Smooth muscle cell (in vitro differentiated cells): ENCODE results near the gene CDH2. TPM values are rescaled to one million over a fixed set of nuclear protein-coding genes. Genes with fewer than 3 reads are reported as not detected.

Source experiments
- DNase-seq: peaks from one replicate; lab custom pipeline; 2025; ENCODE audit not compliant: unreplicated experiment; lab: John Stamatoyannopoulos, UW
- H2AFZ ChIP-seq: fragments of 200-600 bp; sonication (generic); 2 replicates; pipeline ENCODE4 v1.6.0; 2016; ENCODE audit warnings: antibody characterized with exemption, low read depth, mild to moderate bottlenecking
- H3F3A ChIP-seq: fragments of 200-600 bp; sonication (generic); 2 replicates; pipeline ENCODE4 v1.6.0; 2017; ENCODE audit warnings: antibody characterized with exemption, low read depth
- H3K27ac ChIP-seq: fragments of 200-600 bp; sonication (generic); 2 replicates; pipeline ENCODE4 v1.5.1; 2016; ENCODE audit warnings: low read depth, mild to moderate bottlenecking
- H3K27me3 ChIP-seq: fragments of 200-600 bp; sonication (generic); 2 replicates; pipeline ENCODE4 v1.6.1; 2016; ENCODE audit warnings: low read depth, mild to moderate bottlenecking
- H3K36me3 ChIP-seq: fragments of 200-600 bp; sonication (generic); 2 replicates; pipeline ENCODE4 v1.5.1; 2016; ENCODE audit warnings: low read depth
- H3K4me1 ChIP-seq: fragments of 200-600 bp; sonication (generic); 2 replicates; pipeline ENCODE4 v1.5.1; 2016; ENCODE audit warnings: low read depth
- H3K4me2 ChIP-seq: fragments of 200-600 bp; sonication (generic); 2 replicates; pipeline ENCODE4 v1.6.0; 2016; ENCODE audit warnings: mild to moderate bottlenecking
- H3K4me3 ChIP-seq: fragments of 200-600 bp; sonication (generic); 2 replicates; pipeline ENCODE4 v1.5.1; 2016; ENCODE audit warnings: mild to moderate bottlenecking
- H3K79me2 ChIP-seq: fragments of 200-600 bp; sonication (generic); 2 replicates; pipeline ENCODE4 v1.6.0; 2016; ENCODE audit warnings: low read depth, mild to moderate bottlenecking
- H3K9ac ChIP-seq: fragments of 200-600 bp; sonication (generic); 2 replicates; pipeline ENCODE4 v1.6.0; 2016; ENCODE audit warnings: low read depth
- H3K9me3 ChIP-seq: fragments of 200-600 bp; sonication (generic); replicated peaks from 2 replicates; pipeline ENCODE4 v1.5.1; 2016; ENCODE audit warnings: low read depth
- H4K20me1 ChIP-seq: fragments of 200-600 bp; sonication (generic); 2 replicates; pipeline ENCODE4 v1.6.0; 2016; ENCODE audit warnings: low read depth
- CTCF ChIP-seq: fragments of 200-600 bp; sonication (generic); IDR thresholded peaks from 2 replicates; pipeline ENCODE4 v1.5.1; 2017; ENCODE audit warnings: borderline replicate concordance, mild to moderate bottlenecking, antibody characterized with exemption; ENCODE audit not compliant: insufficient read depth, poor library complexity, severe bottlenecking
- WGBS: methylation state at CpG from one replicate; pipeline ENCODE4 v1.1.7; 2016; ENCODE audit warnings: low lambda C conversion rate; 5-methylcytosine and 5-hydroxymethylcytosine counted together
- polyA plus RNA-seq: library from polyadenylated mRNA; unstranded; fragments of >200 nt; fragmentation: Nextera tagmentation; extraction: Ambion mirVana; gene quantifications from 2 replicates; pipeline ENCODE4 v1.2.1, GENCODE V29; 2016
- total RNA-seq: library from RNA; depleted of rRNA; stranded (reverse); fragments of >200 nt; gene quantifications from 2 replicates; pipeline ENCODE4 v1.2.3, GENCODE V29; 2014

Gene CDH2
- total and polyA plus RNA-seq, 2 experiments from 2014 or later = 132 to 251 TPM

DNA sequence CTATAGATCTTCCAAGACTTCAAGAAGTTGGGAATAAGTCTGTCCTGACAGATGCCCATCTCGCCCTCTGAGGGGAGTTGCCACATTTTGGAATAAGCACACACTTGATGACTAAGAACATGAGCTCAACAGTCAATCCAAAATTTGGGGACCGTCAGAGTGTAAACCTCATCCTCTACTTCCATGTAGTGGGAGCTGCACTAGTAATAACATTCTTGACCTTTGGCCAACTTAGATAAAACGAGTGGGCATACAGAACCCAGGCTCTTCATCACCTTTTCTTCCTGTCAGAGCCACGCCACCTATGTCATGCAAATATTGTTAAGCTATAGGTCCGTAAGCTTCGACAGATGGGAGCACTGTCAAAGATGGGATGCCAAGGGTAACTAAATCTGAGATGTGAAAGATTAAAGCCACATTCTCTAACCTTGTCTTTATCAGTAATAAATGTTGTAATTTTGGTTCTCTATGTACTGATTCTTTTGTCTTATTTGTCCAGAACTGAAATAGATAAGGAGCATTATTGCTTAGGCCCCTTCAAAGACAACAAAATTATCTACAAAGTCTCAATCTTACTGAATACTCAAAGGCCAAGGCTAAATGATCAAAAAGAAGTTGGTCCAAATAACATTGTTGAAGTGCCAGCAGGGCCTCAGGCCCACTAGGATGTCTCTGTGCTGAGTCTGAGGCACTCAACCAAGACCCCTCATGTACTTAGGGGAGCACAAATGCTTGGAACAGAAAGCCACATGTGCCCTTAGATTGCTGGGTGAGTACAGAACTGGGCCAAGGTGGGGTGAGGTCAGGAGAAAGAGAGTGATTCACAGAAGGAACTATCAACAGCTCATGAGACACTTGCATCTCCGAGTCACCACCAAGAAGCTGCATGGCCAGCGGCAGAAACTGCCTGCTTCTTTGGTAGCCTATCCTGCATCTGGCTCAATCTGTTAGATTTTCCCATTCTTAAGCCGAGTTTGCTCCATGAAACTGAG lies 15.0 kb downstream of the CDH2 start:
- Histone ChIP-seq H3F3A (peaks cover 16% of the 10 kb centered on the region), H3K4me3 (no peak overlapping the region), H3K27ac (no peak overlapping the region), H3K9ac (no peak overlapping the region), H3K4me1 (peaks cover 52% of the 10 kb centered on the region), H3K79me2 (peaks cover 98% of the 10 kb centered on the region), H3K9me3 (no peaks in the 10 kb centered on the region), H3K27me3 (no peaks in the 10 kb centered on the region), H2AFZ (no peak overlapping the region), H4K20me1 (peaks cover 98% of the 10 kb centered on the region), H3K4me2 (no peak overlapping the region), H3K36me3 (no peaks in the 10 kb centered on the region)
- TF ChIP-seq CTCF = no peak
- DNase-seq = no peak
- 80% methylated on average over 9 of the region's 9 CpGs for WGBS

DNA sequence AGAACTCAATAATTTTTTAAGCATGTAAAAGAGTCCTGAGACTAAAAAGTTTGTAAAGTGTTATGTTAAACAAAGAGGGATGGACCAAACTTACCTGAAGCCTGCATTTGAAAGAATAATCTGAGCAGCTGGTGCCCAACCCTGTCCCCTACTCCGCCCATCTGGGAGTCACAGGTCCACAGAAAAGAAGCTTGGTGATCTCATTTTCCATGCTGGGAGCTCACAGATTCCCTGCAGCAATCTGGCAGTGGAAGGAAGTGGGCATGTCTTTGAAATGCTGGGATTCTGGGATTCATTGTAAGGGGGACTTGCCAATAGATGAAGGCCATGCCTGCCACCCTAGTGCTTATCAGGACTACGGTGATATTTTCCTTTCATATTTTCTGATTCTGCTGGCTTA lies 17.9 kb downstream of the CDH2 start:
- Histone ChIP-seq H3K9me3 (no peaks in the 10 kb centered on the region), H2AFZ (no peak overlapping the region), H3K27ac (peak overlapping the region; percentile 24), H3K4me2 (peak overlapping the region; percentile 77), H3K9ac (no peak overlapping the region), H3K27me3 (no peaks in the 10 kb centered on the region), H3F3A (peaks cover 22% of the 10 kb centered on the region), H3K36me3 (no peaks in the 10 kb centered on the region), H3K79me2 (peaks cover 99% of the 10 kb centered on the region), H3K4me3 (no peak overlapping the region), H3K4me1 (peaks cover 67% of the 10 kb centered on the region), H4K20me1 (peaks cover 99% of the 10 kb centered on the region)
- no peak for TF ChIP-seq CTCF
- 48% methylated on average over 2 of the region's 2 CpGs for WGBS
- no peak for DNase-seq

DNA sequence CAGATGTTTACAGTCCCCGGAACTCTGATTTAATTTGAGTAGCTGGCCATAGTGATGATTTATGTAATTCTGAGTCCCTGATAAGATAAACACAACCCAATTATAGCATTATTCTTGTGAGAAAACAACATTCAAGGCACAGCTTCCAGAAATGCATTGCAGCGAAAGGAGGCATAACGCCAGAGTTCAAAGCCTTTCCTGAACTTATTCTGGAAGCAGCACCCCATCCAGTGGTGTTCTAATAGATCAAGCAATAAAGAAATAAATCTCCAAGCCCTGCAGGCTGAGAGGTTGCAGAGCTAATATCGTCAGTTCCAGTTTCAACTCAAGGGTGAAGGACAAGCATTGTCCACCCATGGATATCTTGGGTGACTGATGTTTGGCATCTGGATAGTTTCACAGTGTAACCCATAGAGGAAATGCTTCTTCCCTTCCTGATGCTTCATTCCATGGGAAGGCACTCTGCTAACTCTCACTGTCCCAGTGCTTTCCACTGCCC lies 18.8 kb downstream of the CDH2 start:
- DNase-seq = no peak
- Histone ChIP-seq H2AFZ (no peak overlapping the region), H3K27me3 (no peaks in the 10 kb centered on the region), H3K27ac (peak overlapping the region; percentile 16), H3K9ac (no peak overlapping the region), H3K4me1 (peaks cover 68% of the 10 kb centered on the region), H3K9me3 (no peaks in the 10 kb centered on the region), H3K36me3 (no peaks in the 10 kb centered on the region), H3K4me2 (peak overlapping the region; percentile 77), H4K20me1 (peaks cover 99% of the 10 kb centered on the region), H3K4me3 (no peak overlapping the region), H3K79me2 (peaks cover 96% of the 10 kb centered on the region), H3F3A (peaks cover 25% of the 10 kb centered on the region)
- 23% methylated on average over 4 of the region's 4 CpGs for WGBS
- no peak for TF ChIP-seq CTCF
